HG02623 (cell line): ENCODE results near the gene PHF14.
"Not testable (repeated sequence)": the region's sequence is repeated elsewhere in the genome, so short reads cannot be mapped to it uniquely, and the experiment has no call there.

ENCODE experiments used
- ATAC-seq: cut with Tn5 transposase; IDR thresholded peaks from one replicate; pipeline ENCODE4 v1.9.1; 2021; ENCODE audit warnings: moderate library complexity; ENCODE audit not compliant: unreplicated experiment

Gene PHF14

GRCh38 chr7:10973942-10974911 lies 555 bp downstream of the PHF14 start:
- peak; percentile 22 for ATAC-seq

- no peak for ATAC-seq
Observed at GRCh38 chr7:10977113-10977512, 3.4 kb downstream of the PHF14 start.

- no peak for ATAC-seq
Observed at GRCh38 chr7:10981317-10981716, 7.6 kb downstream of the PHF14 start.

GRCh38 chr7:10990748-10991147 lies 17.1 kb downstream of the PHF14 start:
- not testable (repeated sequence) for ATAC-seq

- not testable (repeated sequence) for ATAC-seq
Observed at GRCh38 chr7:10995482-10996166, 22.0 kb downstream of the PHF14 start.

GRCh38 chr7:10998996-10999757 lies 25.5 kb downstream of the PHF14 start:
- no peak for ATAC-seq

GRCh38 chr7:11005202-11005601 lies 31.5 kb downstream of the PHF14 start:
- ATAC-seq: no peak

GRCh38 chr7:11006291-11006690 lies 32.6 kb downstream of the PHF14 start:
- ATAC-seq: no peak

GRCh38 chr7:11009631-11010030 lies 36.0 kb downstream of the PHF14 start:
- no peak for ATAC-seq

- ATAC-seq: no peak
Observed at GRCh38 chr7:11021468-11021867, 47.8 kb downstream of the PHF14 start.

GRCh38 chr7:11026452-11027359 lies 53.0 kb downstream of the PHF14 start:
- no peak for ATAC-seq

- ATAC-seq: no peak
Observed at GRCh38 chr7:11035661-11036060, 62.0 kb downstream of the PHF14 start.

- no peak for ATAC-seq
Observed at GRCh38 chr7:11039974-11040373, 66.3 kb downstream of the PHF14 start.

GRCh38 chr7:11054033-11054432 lies 80.4 kb downstream of the PHF14 start:
- no peak for ATAC-seq

GRCh38 chr7:11060893-11061292 lies 87.2 kb downstream of the PHF14 start:
- no peak for ATAC-seq

- ATAC-seq: no peak
Observed at GRCh38 chr7:11062110-11062509, 88.4 kb downstream of the PHF14 start.

- no peak for ATAC-seq
Observed at GRCh38 chr7:11069591-11069990, 95.9 kb downstream of the PHF14 start.

GRCh38 chr7:11077816-11078215 lies 104.1 kb downstream of the PHF14 start:
- ATAC-seq: peak; percentile 9

- ATAC-seq: peak; percentile 44
Observed at GRCh38 chr7:11078247-11078834, 104.7 kb downstream of the PHF14 start.

- ATAC-seq: no peak
Observed at GRCh38 chr7:11079907-11080306, 106.2 kb downstream of the PHF14 start.
